Mesendoderm (in vitro differentiated cells): ENCODE data around the gene ZFHX3.

Source experiments
- DNase-seq: peaks from one replicate; pipeline ENCODE4 v3.0.0; 2013
- H2AK5ac ChIP-seq: 2 replicates; pipeline ENCODE4 v1.6.1; 2013; ENCODE audit warnings: low read length, inconsistent platforms
- H2BK120ac ChIP-seq: 2 replicates; pipeline ENCODE4 v1.6.1; 2013; ENCODE audit warnings: low read depth, mild to moderate bottlenecking, low read length, moderate library complexity, mixed read lengths
- H2BK15ac ChIP-seq: replicated peaks from 2 replicates; pipeline ENCODE4 v1.6.1; 2013; ENCODE audit warnings: low read depth, mild to moderate bottlenecking, moderate library complexity
- H2BK5ac ChIP-seq: 2 replicates; pipeline ENCODE4 v1.6.1; 2013; ENCODE audit warnings: low read length, inconsistent platforms
- H3K18ac ChIP-seq: 2 replicates; pipeline ENCODE4 v1.6.1; 2013; ENCODE audit warnings: mild to moderate bottlenecking, low read length, mixed read lengths
- H3K23ac ChIP-seq: one replicate; pipeline ENCODE4 v1.6.1; 2013; ENCODE audit warnings: low read length
- H3K27ac ChIP-seq: 2 replicates; pipeline ENCODE4 v1.5.1; 2013; ENCODE audit warnings: low read depth, mild to moderate bottlenecking, inconsistent platforms, low read length, moderate library complexity
- H3K27me3 ChIP-seq: 2 replicates; pipeline ENCODE4 v1.6.1; 2013; ENCODE audit warnings: low read length, control low read depth, mild to moderate bottlenecking, inconsistent platforms; ENCODE audit not compliant: insufficient read depth, poor library complexity
- H3K36me3 ChIP-seq: 2 replicates; pipeline ENCODE4 v1.6.1; 2013; ENCODE audit warnings: low read length, inconsistent platforms; ENCODE audit not compliant: control insufficient read depth, insufficient read depth
- H3K4ac ChIP-seq: one replicate; pipeline ENCODE4 v1.6.1; 2013; ENCODE audit warnings: low read depth, mild to moderate bottlenecking, low read length, moderate library complexity
- H3K4me1 ChIP-seq: 2 replicates; pipeline ENCODE4 v1.6.1; 2013; ENCODE audit warnings: low read depth, low read length, inconsistent platforms; ENCODE audit not compliant: control insufficient read depth
- H3K4me2 ChIP-seq: 2 replicates; pipeline ENCODE4 v1.6.1; 2013; ENCODE audit warnings: low read length
- H3K4me3 ChIP-seq: 2 replicates; pipeline ENCODE4 v1.5.1; 2013; ENCODE audit warnings: mild to moderate bottlenecking, low read length
- H3K56ac ChIP-seq: one replicate; pipeline ENCODE4 v1.6.1; 2013; ENCODE audit warnings: low read length
- H3K79me1 ChIP-seq: 2 replicates; pipeline ENCODE4 v1.6.1; 2013; ENCODE audit warnings: low read length, inconsistent platforms
- H3K79me2 ChIP-seq: 2 replicates; pipeline ENCODE4 v1.6.1; 2013; ENCODE audit warnings: mild to moderate bottlenecking, low read length; ENCODE audit not compliant: control insufficient read depth, insufficient read depth
- H3K9ac ChIP-seq: 2 replicates; pipeline ENCODE4 v1.6.1; 2013; ENCODE audit warnings: low read length, inconsistent platforms
- H4K5ac ChIP-seq: one replicate; pipeline ENCODE4 v1.6.1; 2013; ENCODE audit warnings: low read length
- H4K8ac ChIP-seq: one replicate; pipeline ENCODE4 v1.6.1; 2013; ENCODE audit warnings: low read depth, mild to moderate bottlenecking, control low read depth, low read length, moderate library complexity
- WGBS: extraction: QIAGEN DNeasy Blood & Tissue Kit; methylation state at CpG from one replicate; pipeline ENCODE4 v1.1.7; 2013; ENCODE audit warnings: low lambda C conversion rate, missing lambda C conversion rate; ENCODE audit not compliant: insufficient coverage; ENCODE audit errors: extremely low coverage; 5-methylcytosine and 5-hydroxymethylcytosine counted together

Gene ZFHX3

DNA sequence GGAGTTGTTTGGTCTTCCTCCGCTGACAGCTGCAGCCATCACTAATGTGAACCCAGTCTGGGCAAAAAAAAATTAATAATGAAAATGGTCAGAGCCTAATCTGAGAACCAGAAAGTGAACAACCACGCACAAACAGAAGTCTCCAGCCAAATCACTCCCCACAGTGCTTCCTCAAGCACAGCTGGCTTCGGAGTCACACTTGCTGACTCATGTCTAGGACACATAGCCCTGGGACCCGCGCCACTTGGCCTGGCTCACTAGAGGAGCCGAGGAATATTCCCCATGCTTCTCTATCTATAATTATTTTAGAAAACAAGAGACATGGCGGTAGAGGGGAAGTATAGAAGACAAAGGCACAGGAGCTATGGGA, 109.1 kb downstream of the ZFHX3 start:
- no peak for DNase-seq
- WGBS, result no CpG with 5 or more reads among the region's 7 CpGs
- H3K27me3 ChIP-seq, result no peaks in the 10 kb centered on the region
- H4K5ac ChIP-seq, result no peak overlapping the region
- no peaks in the 10 kb centered on the region for H3K79me1 ChIP-seq
- H3K36me3 ChIP-seq, result no peaks in the 10 kb centered on the region
- no peak overlapping the region for H3K56ac ChIP-seq
- H3K9ac ChIP-seq, result no peak overlapping the region
- H3K4me1 ChIP-seq, result no peaks in the 10 kb centered on the region
- no peak overlapping the region for H4K8ac ChIP-seq
- H2BK120ac ChIP-seq, result no peak overlapping the region
- no peak overlapping the region for H2BK15ac ChIP-seq
- no peak overlapping the region for H3K23ac ChIP-seq
- no peak overlapping the region for H3K4me2 ChIP-seq
- no peaks in the 10 kb centered on the region for H3K79me2 ChIP-seq
- H3K4me3 ChIP-seq, result no peak overlapping the region
- H2BK5ac ChIP-seq, result no peak overlapping the region
- H3K27ac ChIP-seq, result no peak overlapping the region
- no peak overlapping the region for H3K4ac ChIP-seq
- no peak overlapping the region for H2AK5ac ChIP-seq
- no peak overlapping the region for H3K18ac ChIP-seq

DNA sequence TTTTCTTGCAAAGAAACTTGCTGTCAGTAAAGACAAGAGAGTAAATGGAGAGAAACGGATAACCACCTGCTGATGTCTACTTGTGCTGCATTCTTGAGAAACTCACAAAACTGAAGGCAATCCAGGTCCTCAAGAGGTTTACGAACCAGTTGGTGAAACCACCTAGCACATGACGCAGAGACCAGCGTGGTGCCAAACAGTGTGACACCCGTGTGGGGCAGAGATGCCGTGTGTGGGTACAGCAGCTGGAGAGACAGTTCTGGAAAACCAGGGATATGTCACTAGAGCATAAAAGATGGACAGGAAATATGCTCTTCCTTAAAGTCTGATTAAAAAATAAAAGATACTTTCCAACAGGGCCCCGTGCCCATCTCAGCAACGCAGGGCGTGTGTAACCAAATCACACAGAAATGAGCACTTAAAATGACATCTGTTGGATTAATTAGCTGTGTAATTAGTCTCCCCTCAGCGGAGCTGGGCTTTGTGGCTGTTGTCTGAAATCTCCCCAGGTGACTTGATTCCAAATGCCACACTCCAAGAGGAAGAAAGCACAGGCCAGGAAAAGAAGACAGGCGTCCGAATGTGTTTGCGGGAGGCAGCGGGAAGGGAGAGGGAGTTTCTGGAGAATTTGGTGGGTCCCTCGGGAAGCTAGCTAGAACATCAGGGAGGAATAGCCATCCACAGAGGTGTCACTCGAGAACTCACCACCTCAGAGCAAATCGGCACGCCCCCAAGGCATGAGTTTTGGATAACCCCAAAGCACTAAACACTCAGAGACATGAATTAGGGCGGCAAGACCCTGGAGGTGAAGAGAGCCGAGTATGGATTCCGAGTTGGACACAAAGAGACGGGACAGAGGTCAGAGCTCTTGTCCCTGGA, 109.8 kb downstream of the ZFHX3 start:
- H3K27me3 ChIP-seq, result no peaks in the 10 kb centered on the region
- no peak overlapping the region for H3K9ac ChIP-seq
- no peaks in the 10 kb centered on the region for H3K79me1 ChIP-seq
- H3K36me3 ChIP-seq, result no peaks in the 10 kb centered on the region
- H3K56ac ChIP-seq, result no peak overlapping the region
- H4K5ac ChIP-seq, result no peak overlapping the region
- DNase-seq, result no peak
- no peak overlapping the region for H4K8ac ChIP-seq
- no CpG with 5 or more reads among the region's 22 CpGs for WGBS
- no peak overlapping the region for H3K23ac ChIP-seq
- H2BK5ac ChIP-seq, result no peak overlapping the region
- H3K18ac ChIP-seq, result no peak overlapping the region
- no peak overlapping the region for H3K4ac ChIP-seq
- no peak overlapping the region for H3K27ac ChIP-seq
- no peaks in the 10 kb centered on the region for H3K4me1 ChIP-seq
- H3K4me2 ChIP-seq, result no peak overlapping the region
- no peak overlapping the region for H2AK5ac ChIP-seq
- H3K79me2 ChIP-seq, result no peaks in the 10 kb centered on the region
- H2BK120ac ChIP-seq, result no peak overlapping the region
- H3K4me3 ChIP-seq, result no peak overlapping the region
- H2BK15ac ChIP-seq, result no peak overlapping the region

DNA sequence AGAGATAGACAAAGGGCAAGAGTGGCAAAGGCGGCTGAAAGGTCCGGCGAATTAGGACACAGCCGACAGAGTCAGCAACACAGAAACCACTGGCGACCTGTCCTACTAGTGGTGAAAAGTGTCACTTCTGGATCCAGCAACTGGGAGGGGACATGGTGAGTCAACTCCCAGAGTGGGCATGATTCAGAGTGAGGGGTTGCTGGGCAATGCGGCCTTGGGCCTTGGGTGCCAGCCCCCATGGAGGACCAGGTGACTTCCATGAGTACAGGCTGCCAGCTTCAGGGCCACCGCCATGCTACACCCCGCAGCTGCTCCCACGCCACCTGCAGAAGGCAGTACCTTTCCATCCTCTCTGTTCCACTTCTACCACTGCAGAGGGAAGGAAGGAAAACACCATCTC, 110.6 kb downstream of the ZFHX3 start:
- DNase-seq, result no peak
- Histone ChIP-seq H3K4me2 (no peak overlapping the region), H3K23ac (no peak overlapping the region), H2BK15ac (no peak overlapping the region), H2AK5ac (no peak overlapping the region), H2BK120ac (no peak overlapping the region), H3K56ac (no peak overlapping the region), H4K5ac (no peak overlapping the region), H3K4ac (no peak overlapping the region), H3K18ac (no peak overlapping the region), H3K79me1 (no peaks in the 10 kb centered on the region), H4K8ac (no peak overlapping the region), H3K79me2 (no peaks in the 10 kb centered on the region), H3K4me3 (no peak overlapping the region), H3K36me3 (no peaks in the 10 kb centered on the region), H3K27me3 (no peaks in the 10 kb centered on the region), H2BK5ac (no peak overlapping the region), H3K9ac (no peak overlapping the region), H3K4me1 (no peaks in the 10 kb centered on the region), H3K27ac (no peak overlapping the region)
- WGBS, result no CpG with 5 or more reads among the region's 9 CpGs

DNA sequence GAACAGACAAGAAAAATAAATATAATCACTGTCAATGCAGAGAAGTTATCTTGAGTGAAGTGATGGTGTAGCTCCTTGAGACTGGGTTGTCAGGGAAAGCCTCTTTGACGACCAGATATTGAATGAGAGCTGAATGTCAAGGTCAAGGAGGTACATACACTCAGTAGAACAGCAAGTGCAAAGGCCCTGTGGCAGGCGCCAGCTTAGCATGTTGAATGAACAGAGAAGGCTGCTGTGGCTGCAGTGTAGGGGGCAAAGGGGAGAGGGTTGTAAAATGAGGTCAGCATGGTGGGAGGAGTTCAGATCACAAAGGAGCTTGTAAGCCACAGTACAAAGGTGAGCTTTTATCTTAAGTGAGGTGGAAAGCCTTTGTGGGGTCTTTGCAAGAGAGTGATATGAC, 111.5 kb downstream of the ZFHX3 start:
- WGBS, result no CpG with 5 or more reads among the region's 2 CpGs

DNA sequence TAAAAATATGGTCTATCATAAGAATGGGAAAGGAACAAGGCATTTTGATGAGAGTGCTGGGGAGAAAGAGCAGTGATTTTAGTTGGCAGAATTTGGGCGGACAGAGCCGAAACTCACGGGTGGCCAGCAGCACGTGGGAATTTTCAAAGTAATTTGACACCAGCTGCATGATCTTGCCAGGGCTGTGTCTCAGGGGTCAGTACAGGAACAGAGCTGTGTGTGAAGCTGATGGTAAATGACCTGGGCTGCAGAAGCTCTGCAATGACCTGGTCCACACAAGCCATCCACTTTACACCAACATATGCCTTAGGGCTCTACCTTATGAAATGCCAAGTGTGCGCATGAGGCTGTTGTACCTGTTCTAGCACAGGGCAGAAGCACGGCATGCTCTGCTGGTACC, 112.0 kb downstream of the ZFHX3 start:
- Histone ChIP-seq H4K5ac (no peak overlapping the region), H3K4ac (no peak overlapping the region), H2AK5ac (no peak overlapping the region), H3K4me3 (no peak overlapping the region), H2BK120ac (no peak overlapping the region), H3K56ac (no peak overlapping the region), H3K27me3 (no peaks in the 10 kb centered on the region), H3K9ac (no peak overlapping the region), H2BK5ac (no peak overlapping the region), H3K36me3 (no peaks in the 10 kb centered on the region), H3K4me1 (peaks cover 1% of the 10 kb centered on the region), H4K8ac (no peak overlapping the region), H3K18ac (no peak overlapping the region), H2BK15ac (no peak overlapping the region), H3K79me1 (no peaks in the 10 kb centered on the region), H3K79me2 (no peaks in the 10 kb centered on the region), H3K23ac (no peak overlapping the region), H3K4me2 (no peak overlapping the region), H3K27ac (no peak overlapping the region)
- DNase-seq, result no peak
- no CpG with 5 or more reads among the region's 6 CpGs for WGBS

More for the DNA sequence above, 111.5 kb downstream of the ZFHX3 start:
- Histone ChIP-seq H3K27me3 (no peaks in the 10 kb centered on the region), H3K36me3 (no peaks in the 10 kb centered on the region), H3K4ac (no peak overlapping the region), H2BK120ac (no peak overlapping the region), H4K5ac (no peak overlapping the region), H3K79me2 (no peaks in the 10 kb centered on the region), H3K4me2 (no peak overlapping the region), H2AK5ac (no peak overlapping the region), H3K79me1 (no peaks in the 10 kb centered on the region), H3K18ac (no peak overlapping the region), H3K27ac (no peak overlapping the region), H3K4me3 (no peak overlapping the region), H3K23ac (no peak overlapping the region), H3K9ac (no peak overlapping the region), H2BK15ac (no peak overlapping the region), H3K56ac (no peak overlapping the region), H2BK5ac (no peak overlapping the region), H4K8ac (no peak overlapping the region), H3K4me1 (peaks cover 1% of the 10 kb centered on the region)
- DNase-seq, result no peak
